Activated T-helper 2 cell treated with anti-CD3 and anti-CD28 coated beads, Interferon-gamma antibody, Interleukin-2, Interleukin-4, amounts not matched to agents 10 μg/mL and 5 μg/mL and 100 μg/mL, durations not matched to agents 14 hours and 24 hours and 36 hours (primary cell): ENCODE results near the gene EHBP1L1. TPM values are rescaled to one million over a fixed set of nuclear protein-coding genes. Genes with fewer than 3 reads are reported as not detected.
A peak's percentile ranks its signal among the peaks of the same experiment; 100 is the strongest.
"Not testable (repeated sequence)": the region's sequence is repeated elsewhere in the genome, so short reads cannot be mapped to it uniquely, and the experiment has no call there.

ENCODE experiments used
- DNase-seq: peaks from one replicate; pipeline ENCODE4 v3.0.0; 2021; ENCODE audit warnings: low spot score
- H3K27ac Mint-ChIP-seq: one replicate; pipeline ENCODE4 v1.8.0; 2021; ENCODE audit warnings: mixed read lengths
- H3K27me3 Mint-ChIP-seq: one replicate; pipeline ENCODE4 v1.8.0; 2021; ENCODE audit warnings: low read depth, mixed read lengths
- H3K36me3 Mint-ChIP-seq: one replicate; pipeline ENCODE4 v1.8.0; 2021; ENCODE audit warnings: low read depth, mixed read lengths
- H3K4me1 Mint-ChIP-seq: one replicate; pipeline ENCODE4 v1.8.0; 2021; ENCODE audit warnings: low read depth, mixed read lengths
- H3K4me3 Mint-ChIP-seq: one replicate; pipeline ENCODE4 v1.8.0; 2021; ENCODE audit warnings: low read depth, mild to moderate bottlenecking, moderate library complexity, mixed read lengths
- H3K9me3 Mint-ChIP-seq: one replicate; pipeline ENCODE4 v1.8.0; 2021; ENCODE audit warnings: mixed read lengths
- intact Hi-C: fragments of 100-400 bp; cut with micrococcal nuclease; formaldehyde crosslinking; loops from one replicate; pipeline ENCODE4 v1.15.1; 2023
- total RNA-seq: library from RNA; stranded (reverse); gene quantifications from 2 replicates; pipeline ENCODE4 v1.2.3, GENCODE V29; 2022

The EHBP1L1 gene
- total RNA-seq, 1 donor from 2014 or later, result 168 TPM

DNA sequence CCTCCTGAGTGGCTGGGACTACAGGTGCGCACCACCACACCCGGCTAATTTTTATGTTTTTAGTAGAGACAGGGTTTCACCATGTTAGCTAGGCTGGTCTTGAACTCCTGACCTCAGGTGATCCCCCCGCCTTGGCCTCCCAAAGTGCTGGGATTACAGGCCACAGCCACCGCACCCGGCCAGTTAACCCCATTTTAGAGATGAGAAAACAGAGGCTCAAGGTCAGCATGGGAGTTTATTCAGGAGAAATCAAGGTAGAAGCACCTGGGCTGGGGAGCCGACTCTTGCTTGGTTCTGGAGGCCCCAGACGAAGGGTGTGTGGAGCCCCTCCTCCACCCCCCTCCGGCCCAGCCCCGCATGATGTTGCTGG lies 63.4 kb downstream of the EHBP1L1 start:
- intact Hi-C loops, DNase-seq, H3K27me3 Mint-ChIP-seq, H3K9me3 Mint-ChIP-seq: not testable (repeated sequence)
- Mint-ChIP-seq H3K4me3 (peak overlapping the region; percentile 95), H3K27ac (peak overlapping the region; percentile 88), H3K4me1 (peaks cover 31% of the 10 kb centered on the region), H3K36me3 (peaks cover 50% of the 10 kb centered on the region)

DNA sequence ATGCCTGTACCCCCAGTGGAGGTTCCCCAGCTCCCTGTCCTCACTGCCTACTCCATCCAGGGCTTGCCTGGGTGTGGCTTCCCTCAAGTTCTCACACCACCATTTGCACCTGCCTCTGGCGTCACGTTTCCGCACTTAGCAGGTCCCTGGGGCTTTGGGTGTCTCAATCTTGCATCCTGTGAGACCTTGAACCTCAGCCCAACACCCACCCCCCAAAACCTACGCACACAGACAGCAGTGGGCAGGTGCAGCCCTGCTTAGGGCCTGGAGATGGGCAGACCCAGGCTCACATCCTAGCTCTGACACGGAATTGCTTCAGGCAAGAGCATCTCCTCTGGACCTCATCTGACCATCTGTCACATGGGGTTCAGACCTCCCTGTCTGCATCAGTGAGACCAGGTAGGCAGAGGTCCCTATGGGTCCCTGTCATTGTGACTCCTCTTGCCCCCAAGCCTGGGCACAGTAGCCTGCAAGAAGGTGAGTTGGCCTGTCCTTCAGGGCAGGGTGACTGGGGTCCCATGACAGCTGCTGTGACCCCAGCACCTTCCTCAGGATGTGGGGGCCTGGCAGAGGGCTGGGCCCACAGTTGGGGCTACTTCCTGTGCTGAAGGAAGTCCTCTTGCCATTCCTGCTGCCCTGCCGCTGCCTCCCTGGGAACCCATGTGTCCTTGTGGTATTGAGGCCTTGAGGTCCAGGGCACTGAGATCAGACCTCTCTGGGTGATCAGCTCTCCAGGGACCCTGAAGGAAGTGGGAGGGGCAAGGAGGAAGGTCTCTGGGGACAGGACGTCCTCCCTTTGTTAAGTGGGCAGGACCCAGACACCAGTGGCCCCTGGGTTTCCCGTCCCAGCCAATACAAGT lies 64.0 kb downstream of the EHBP1L1 start:
- peak overlapping the region; percentile 95 for H3K4me3 Mint-ChIP-seq
- H3K27ac Mint-ChIP-seq, result peak overlapping the region; percentile 77
- no peaks in the 10 kb centered on the region for H3K27me3 Mint-ChIP-seq
- intact Hi-C loops, result no loop called here
- H3K36me3 Mint-ChIP-seq, result peaks cover 47% of the 10 kb centered on the region
- no peaks in the 10 kb centered on the region for H3K9me3 Mint-ChIP-seq
- H3K4me1 Mint-ChIP-seq, result peaks cover 31% of the 10 kb centered on the region
- DNase-seq, result peak; percentile 61

DNA sequence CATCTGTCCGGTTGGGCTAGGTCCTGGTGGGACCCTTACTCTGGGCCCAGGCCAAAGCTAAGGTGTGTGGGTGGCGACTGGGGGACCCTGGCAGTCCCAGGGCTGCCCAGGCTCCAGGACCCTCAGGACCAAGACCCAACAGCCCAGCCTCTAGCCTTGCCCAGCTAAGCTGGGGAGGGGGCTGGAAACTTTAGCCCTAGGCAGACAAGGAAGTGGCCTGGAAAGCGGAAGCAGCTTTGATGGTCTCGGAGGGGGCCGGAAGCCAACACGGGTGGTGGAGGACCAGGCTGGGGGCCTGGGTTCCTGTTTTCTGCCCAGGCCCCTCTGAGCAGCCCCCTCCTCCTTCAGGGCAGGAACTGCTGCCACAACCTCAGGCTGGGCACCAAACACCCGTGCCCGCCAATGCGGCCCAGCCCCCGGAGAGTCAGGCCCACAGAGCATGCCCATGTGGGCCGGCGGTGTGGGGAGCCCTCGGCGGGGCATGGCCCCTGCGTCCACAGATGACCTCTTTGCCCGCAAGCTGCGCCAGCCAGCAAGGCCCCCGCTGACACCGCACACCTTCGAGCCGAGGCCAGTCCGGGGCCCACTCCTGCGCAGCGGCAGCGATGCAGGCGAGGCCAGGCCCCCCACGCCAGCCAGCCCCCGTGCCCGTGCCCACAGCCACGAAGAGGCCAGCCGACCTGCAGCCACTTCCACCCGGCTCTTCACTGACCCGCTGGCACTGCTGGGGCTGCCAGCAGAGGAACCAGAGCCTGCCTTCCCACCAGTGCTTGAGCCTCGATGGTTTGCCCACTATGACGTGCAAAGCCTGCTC lies 64.8 kb downstream of the EHBP1L1 start:
- peaks cover 46% of the 10 kb centered on the region for H3K36me3 Mint-ChIP-seq
- H3K4me1 Mint-ChIP-seq, result peaks cover 31% of the 10 kb centered on the region
- no peaks in the 10 kb centered on the region for H3K27me3 Mint-ChIP-seq
- H3K27ac Mint-ChIP-seq, result peak overlapping the region; percentile 77
- no peaks in the 10 kb centered on the region for H3K9me3 Mint-ChIP-seq
- DNase-seq, result no peak
- H3K4me3 Mint-ChIP-seq, result peak overlapping the region; percentile 95
- intact Hi-C loops, result no loop called here

DNA sequence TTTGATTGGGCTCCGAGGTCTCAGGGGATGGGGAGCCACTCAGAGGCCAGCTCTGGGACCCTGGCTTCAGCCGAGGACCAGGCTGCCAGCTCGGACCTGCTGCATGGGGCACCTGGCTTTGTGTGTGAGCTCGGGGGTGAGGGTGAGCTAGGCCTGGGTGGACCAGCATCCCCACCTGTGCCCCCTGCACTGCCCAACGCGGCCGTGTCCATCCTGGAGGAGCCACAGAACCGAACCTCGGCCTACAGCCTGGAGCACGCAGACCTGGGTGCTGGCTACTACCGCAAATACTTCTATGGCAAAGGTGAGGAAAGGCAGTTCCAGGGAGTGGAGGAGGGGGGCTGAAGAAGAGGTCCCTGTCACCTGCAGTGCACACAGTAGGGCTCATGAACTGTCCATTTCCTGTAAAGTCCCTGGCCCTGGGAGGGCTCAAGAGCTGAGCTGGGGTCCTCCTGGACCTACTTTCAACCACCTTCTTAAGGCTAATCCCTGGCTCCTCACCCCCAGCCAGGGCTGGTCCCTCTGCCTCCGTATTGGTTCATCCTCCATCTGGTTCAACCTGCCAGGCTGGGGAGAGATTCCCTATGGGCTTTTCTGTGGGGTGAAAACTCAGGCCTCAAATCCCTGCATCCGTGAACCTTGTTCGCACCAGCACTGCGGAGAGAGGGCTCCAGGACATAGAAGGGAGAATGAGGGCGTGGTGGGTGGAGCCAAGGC lies 65.6 kb downstream of the EHBP1L1 start:
- H3K9me3 Mint-ChIP-seq, result no peaks in the 10 kb centered on the region
- H3K4me1 Mint-ChIP-seq, result peaks cover 31% of the 10 kb centered on the region
- peak overlapping the region; percentile 74 for H3K4me3 Mint-ChIP-seq
- no peak for DNase-seq
- H3K27ac Mint-ChIP-seq, result peak overlapping the region; percentile 69
- intact Hi-C loops, result no loop called here
- no peaks in the 10 kb centered on the region for H3K27me3 Mint-ChIP-seq
- H3K36me3 Mint-ChIP-seq, result peaks cover 43% of the 10 kb centered on the region

Other genes with a start within 250 kb of the EHBP1L1 start
- 77.0 and 78.1 TPM in 2 replicates for gene DPF2, start 242.2 kb upstream of the EHBP1L1 start, total RNA-seq
- gene TIGD3, start 221.3 kb upstream of the EHBP1L1 start, total RNA-seq, result 1.3 and 1.6 TPM in 2 replicates
- gene SLC25A45, start 193.4 kb upstream of the EHBP1L1 start, total RNA-seq, result 14.6 and 16.3 TPM in 2 replicates
- 39.7 and 39.8 TPM in 2 replicates for gene FRMD8, start 189.4 kb upstream of the EHBP1L1 start, total RNA-seq
- 422 and 430 TPM in 2 replicates for gene NEAT1, start 153.3 kb upstream of the EHBP1L1 start, total RNA-seq
- gene MALAT1, start 77.0 kb upstream of the EHBP1L1 start, total RNA-seq, result 4,338 and 4,347 TPM in 2 replicates
- gene SCYL1, start 51.0 kb upstream of the EHBP1L1 start, total RNA-seq, result 94.4 and 95.8 TPM in 2 replicates
- gene LTBP3, start 17.7 kb upstream of the EHBP1L1 start, total RNA-seq, result 85.3 and 86.4 TPM in 2 replicates
- gene ZNRD2, start 5.6 kb upstream of the EHBP1L1 start, total RNA-seq, result 63.6 and 63.8 TPM in 2 replicates
- gene FAM89B, start 3.5 kb upstream of the EHBP1L1 start, total RNA-seq, result 31.5 and 32.0 TPM in 2 replicates
- gene KCNK7, start 19.7 kb downstream of the EHBP1L1 start, total RNA-seq, result 0.78 and 2.0 TPM in 2 replicates
- 84.6 and 88.6 TPM in 2 replicates for gene MAP3K11, start 38.2 kb downstream of the EHBP1L1 start, total RNA-seq
- gene PCNX3, start 39.7 kb downstream of the EHBP1L1 start, total RNA-seq, result 40.1 and 43.6 TPM in 2 replicates
- gene SIPA1, start 62.0 kb downstream of the EHBP1L1 start, total RNA-seq, result 128 and 135 TPM in 2 replicates
- 86.9 and 89.3 TPM in 2 replicates for gene RELA, start 86.9 kb downstream of the EHBP1L1 start, total RNA-seq
- gene KAT5, start 136.2 kb downstream of the EHBP1L1 start, total RNA-seq, result 76.3 and 79.4 TPM in 2 replicates
- 85.0 and 94.0 TPM in 2 replicates for gene RNASEH2C, start 144.7 kb downstream of the EHBP1L1 start, total RNA-seq
- 24.6 and 24.9 TPM in 2 replicates for gene AP5B1, start 204.9 kb downstream of the EHBP1L1 start, total RNA-seq
- gene OVOL1, start 211.0 kb downstream of the EHBP1L1 start, total RNA-seq, result 0.16 TPM in 2 replicates